Measurements from ENCODE around the gene ZNF333. TPM values are rescaled to one million over a fixed set of nuclear protein-coding genes. Genes with fewer than 3 reads are reported as not detected.
"Not testable (repeated sequence)": the region's sequence is repeated elsewhere in the genome, so short reads cannot be mapped to it uniquely, and the experiment has no call there.

Gene ZNF333
- total RNA-seq, 1 donor from 2014 or later = 6.1 TPM

GRCh38 chr19:14763497-14764145, 73.8 kb downstream of the ZNF333 start:
- ATAC-seq = no peak
- intact Hi-C loops (cut with DNase I) = no loop called here

GRCh38 chr19:14764401-14764800, 74.6 kb downstream of the ZNF333 start:
- ATAC-seq (no peak), DNase-seq (ENCODE audit: missing footprints) (no peak)
- intact Hi-C loops (cut with DNase I) = no loop called here

More at GRCh38 chr19:14763497-14764145, 73.8 kb downstream of the ZNF333 start:
- DNase-seq (ENCODE audit: missing footprints) = no peak

- intact Hi-C loops (cut with DNase I); DNase-seq (ENCODE audit: missing footprints); ATAC-seq: not testable (repeated sequence)
Observed at GRCh38 chr19:14765403-14765802, 75.6 kb downstream of the ZNF333 start.

GRCh38 chr19:14765841-14766240, 76.0 kb downstream of the ZNF333 start:
- DNase-seq (ENCODE audit: missing footprints); intact Hi-C loops (cut with DNase I); ATAC-seq: not testable (repeated sequence)

- intact Hi-C loops (cut with DNase I) = no loop called here
- ATAC-seq = no peak
- DNase-seq (ENCODE audit: missing footprints) = no peak
Observed at GRCh38 chr19:14767466-14767971, 77.7 kb downstream of the ZNF333 start.

- intact Hi-C loops (cut with DNase I) = no loop called here
- ATAC-seq (no peak), DNase-seq (ENCODE audit: missing footprints) (no peak)
Observed at GRCh38 chr19:14768001-14768400, 78.2 kb downstream of the ZNF333 start.

- DNase-seq (ENCODE audit: missing footprints) (no peak), ATAC-seq (no peak)
- intact Hi-C loops (cut with DNase I) = no loop called here
Observed at GRCh38 chr19:14769201-14769600, 79.4 kb downstream of the ZNF333 start.

- ATAC-seq (no peak), DNase-seq (ENCODE audit: missing footprints) (no peak)
- intact Hi-C loops (cut with DNase I) = no loop called here
Observed at GRCh38 chr19:14770136-14770535, 80.3 kb downstream of the ZNF333 start.

- ATAC-seq = no peak
- no peak for DNase-seq (ENCODE audit: missing footprints)
- intact Hi-C loops (cut with DNase I) = no loop called here
Observed at GRCh38 chr19:14770944-14771839, 81.3 kb downstream of the ZNF333 start.

GRCh38 chr19:14772467-14772866, 82.6 kb downstream of the ZNF333 start:
- DNase-seq (ENCODE audit: missing footprints) = no peak
- intact Hi-C loops (cut with DNase I) = no loop called here
- no peak for ATAC-seq

- DNase-seq (ENCODE audit: missing footprints) = no peak
- intact Hi-C loops (cut with DNase I) = no loop called here
Observed at GRCh38 chr19:14772995-14773394, 83.1 kb downstream of the ZNF333 start.

GRCh38 chr19:14773722-14774121, 83.9 kb downstream of the ZNF333 start:
- ATAC-seq; intact Hi-C loops (cut with DNase I): not testable (repeated sequence)

More at GRCh38 chr19:14772995-14773394, 83.1 kb downstream of the ZNF333 start:
- ATAC-seq = no peak

GRCh38 chr19:14774373-14774772, 84.5 kb downstream of the ZNF333 start:
- intact Hi-C loops (cut with DNase I) = no loop called here
- DNase-seq (ENCODE audit: missing footprints) = no peak
- no peak for ATAC-seq

More at GRCh38 chr19:14773722-14774121, 83.9 kb downstream of the ZNF333 start:
- not testable (repeated sequence) for DNase-seq (ENCODE audit: missing footprints)

- ATAC-seq; DNase-seq (ENCODE audit: missing footprints); intact Hi-C loops (cut with DNase I): not testable (repeated sequence)
Observed at GRCh38 chr19:14775326-14775725, 85.5 kb downstream of the ZNF333 start.

GRCh38 chr19:14775869-14776586, 86.2 kb downstream of the ZNF333 start:
- DNase-seq (ENCODE audit: missing footprints) (peak; percentile 82), ATAC-seq (no peak)

GRCh38 chr19:14777645-14778044, 87.8 kb downstream of the ZNF333 start:
- ATAC-seq; intact Hi-C loops (cut with DNase I); DNase-seq (ENCODE audit: missing footprints): not testable (repeated sequence)

More at GRCh38 chr19:14775869-14776586, 86.2 kb downstream of the ZNF333 start:
- intact Hi-C loops (cut with DNase I) = no loop called here

- intact Hi-C loops (cut with DNase I); ATAC-seq; DNase-seq (ENCODE audit: missing footprints): not testable (repeated sequence)
Observed at GRCh38 chr19:14778110-14778845, 88.4 kb downstream of the ZNF333 start, which contains the start of gene ADGRE2. Gene ADGRE2, minus strand, starts transcription at chr19:14778560. Its CDS starts 1,804 bp downstream, at chr19:14776756.

GRCh38 chr19:14779151-14779550, 89.3 kb downstream of the ZNF333 start:
- ATAC-seq = no peak

More at GRCh38 chr19:14779151-14779550, 89.3 kb downstream of the ZNF333 start:
- intact Hi-C loops (cut with DNase I) = no loop called here
- no peak for DNase-seq (ENCODE audit: missing footprints)

Data from Right ventricle myocardium inferior (tissue), 1 donor.